Measurements from ENCODE around the gene GNG7.
"Not testable (repeated sequence)": the region's sequence is repeated elsewhere in the genome, so short reads cannot be mapped to it uniquely, and the experiment has no call there.

GNG7 gene

GRCh38 chr19:2591537-2592291 is 110.8 kb downstream of the GNG7 start:
- DNase-seq = no peak

DNA sequence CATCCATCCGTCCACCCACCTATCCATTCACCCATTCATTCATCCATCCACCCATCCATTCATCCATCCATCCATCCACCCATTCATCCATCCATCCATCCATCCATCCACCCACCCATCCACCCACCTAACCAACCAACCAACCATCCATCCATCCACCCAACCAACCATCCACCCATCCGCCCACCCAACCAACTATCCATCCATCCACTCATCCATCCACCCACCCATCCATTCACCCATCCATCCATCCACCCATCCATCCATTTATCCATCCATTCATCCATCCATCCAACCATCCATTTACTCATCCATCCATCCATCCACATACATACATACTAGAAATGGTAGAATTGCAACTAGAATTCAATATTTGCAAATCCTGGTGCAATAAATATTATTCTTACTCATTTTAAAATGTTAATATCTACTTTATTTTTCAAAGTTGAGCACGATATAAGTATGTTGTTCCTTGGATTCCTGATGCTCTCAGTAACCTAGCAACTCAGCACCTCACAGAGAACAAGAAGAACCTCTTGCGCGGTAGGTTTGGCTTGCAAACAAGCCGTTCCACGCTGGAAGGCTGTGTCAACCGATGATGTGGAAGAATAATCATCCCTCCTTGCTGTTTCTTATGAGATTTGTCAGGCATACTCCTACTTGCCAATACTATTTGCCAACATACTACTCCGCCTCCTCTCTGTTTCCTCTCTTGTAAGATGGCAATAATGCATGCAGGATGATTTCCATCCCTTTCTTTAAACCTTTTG is 111.7 kb downstream of the GNG7 start:
- DNase-seq = no peak

DNA sequence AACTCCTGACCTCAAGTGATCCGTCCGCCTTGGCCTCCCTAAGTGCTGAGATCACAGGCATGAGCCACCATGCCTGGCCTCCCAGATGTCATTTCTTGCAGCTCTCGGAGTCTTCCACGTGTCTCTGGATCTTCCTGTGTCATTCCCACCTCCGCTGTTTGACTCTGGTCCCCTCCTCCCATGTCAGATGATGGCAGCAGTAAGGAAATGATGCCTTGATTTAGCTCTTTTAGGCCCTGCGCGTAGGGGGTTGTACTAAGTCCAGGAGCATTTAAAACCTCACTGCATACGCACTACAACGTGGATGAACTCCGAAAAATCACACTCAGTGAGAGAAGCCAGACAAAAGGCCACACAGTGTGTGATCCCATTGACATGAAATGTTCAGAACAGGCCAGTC is 113.1 kb downstream of the GNG7 start:
- no peak for DNase-seq

DNA sequence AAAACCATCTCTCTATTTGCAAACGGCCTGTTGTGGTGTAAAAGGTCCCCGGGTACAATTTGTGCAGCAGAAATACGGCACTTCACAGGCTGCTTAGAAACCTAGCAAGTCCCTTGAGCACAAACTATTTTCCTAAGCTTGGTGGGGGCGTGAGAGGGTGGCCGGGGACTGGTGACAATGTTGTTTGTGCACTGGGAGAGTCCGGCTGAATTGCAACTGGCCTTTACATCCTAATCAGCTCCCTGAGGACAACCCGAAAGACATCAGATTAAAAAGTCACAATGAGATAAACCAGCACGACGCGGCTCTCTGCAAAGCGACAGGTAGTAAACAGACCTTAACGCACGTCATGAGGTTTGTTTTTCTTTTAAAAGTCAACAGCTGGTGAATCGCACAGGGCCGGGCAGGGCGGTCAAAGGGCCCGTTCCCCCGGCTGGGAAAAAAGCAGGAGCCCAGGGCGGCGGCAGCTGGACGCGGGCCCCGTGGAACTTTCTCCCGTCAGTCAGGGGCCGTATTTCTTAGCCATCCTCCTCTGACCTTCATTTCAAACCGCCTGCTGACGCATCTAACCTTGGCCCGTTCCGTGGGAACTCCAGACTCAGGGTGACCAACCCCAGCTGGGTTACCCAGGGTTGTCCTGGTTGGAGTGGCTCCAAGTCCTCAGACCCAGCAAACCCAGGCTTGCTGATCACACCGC is 114.3 kb downstream of the GNG7 start:
- no peak for DNase-seq

- DNase-seq = no peak
These were observed 115.3 kb downstream of the GNG7 start for GRCh38 chr19:2587001-2587719.

DNA sequence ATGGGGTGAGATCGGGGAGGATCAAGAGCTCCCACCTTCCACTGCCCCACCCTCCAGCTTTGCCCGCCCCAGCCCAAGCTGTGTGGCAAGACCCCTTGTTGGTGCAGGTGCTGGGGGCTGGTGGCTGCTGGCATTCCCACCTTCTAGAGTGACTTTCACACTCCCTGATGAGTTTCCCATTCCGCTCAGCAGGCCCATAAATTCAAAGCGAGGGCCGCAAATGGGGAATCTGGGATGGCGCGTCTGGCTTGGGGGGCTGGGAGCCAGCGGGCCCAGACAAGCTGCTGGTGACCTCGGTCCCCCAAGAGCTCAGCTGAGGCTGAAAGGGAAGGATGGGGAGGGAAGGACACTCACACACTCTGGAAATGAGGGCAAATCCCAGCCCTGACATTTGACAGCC is 116.3 kb downstream of the GNG7 start:
- DNase-seq = no peak

DNA sequence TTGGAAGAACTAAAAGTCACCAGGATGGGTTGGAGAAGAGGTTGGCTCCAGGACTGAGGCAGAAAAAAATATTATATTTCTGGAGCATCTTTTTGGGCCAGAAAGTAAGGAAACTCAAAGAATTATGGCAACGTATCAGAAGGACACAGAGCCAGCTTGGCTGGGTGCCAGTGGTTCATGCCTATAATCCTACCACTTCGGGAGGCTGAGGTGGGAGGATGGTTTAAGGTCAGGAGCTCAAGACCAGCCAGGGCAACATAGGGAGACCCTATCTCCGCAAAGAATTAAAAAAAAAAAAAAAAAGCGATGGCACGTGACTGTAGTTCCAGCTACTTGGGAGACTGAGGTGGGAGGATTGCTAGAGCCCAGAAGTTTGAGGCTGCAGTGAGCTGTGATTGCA is 118.5 kb downstream of the GNG7 start:
- DNase-seq = no peak

DNA sequence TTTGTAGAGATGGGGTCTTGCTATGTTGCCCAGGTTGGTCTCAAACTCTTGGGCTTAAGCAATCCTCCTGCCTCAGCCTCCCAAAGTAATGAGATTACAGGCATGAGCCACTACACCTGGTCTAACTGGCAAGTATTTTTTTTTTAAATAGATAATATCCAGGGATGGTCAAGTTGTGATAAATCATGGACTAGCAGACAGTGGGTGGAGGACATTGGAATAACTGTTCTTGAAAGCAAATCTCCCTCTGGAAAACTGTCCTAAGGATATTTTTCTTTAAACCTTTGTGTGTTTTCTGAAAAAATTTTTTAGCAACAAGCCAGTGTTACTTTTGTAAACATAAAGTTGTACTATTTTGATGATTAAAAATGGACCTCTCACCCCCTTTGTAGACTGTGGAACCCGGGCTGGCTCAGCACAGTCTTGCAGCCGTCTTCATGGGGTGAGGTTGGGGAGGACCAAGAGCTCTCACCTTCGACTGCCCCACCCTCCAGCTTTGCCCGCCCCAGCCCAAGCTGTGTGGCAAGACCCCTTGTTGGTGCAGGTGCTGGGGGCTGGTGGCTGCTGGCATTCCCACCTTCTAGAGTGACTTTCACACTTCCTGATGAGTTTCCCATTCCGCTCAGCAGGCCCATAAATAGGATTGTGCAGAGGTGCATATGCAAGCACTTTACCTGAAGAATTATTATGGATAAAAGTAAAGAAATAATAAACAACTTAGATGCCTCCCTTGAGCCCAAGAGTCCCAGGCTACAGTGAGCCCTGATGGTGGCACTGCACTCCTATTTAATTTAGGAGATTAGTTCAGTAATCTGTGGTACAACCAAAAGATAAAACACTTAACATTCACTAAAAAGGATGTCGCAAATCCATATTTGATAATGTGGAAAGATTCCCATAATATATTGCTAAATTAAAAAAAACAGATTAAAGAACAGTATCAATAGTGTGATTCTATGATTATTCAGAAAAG is 119.2 kb downstream of the GNG7 start:
- no peak for DNase-seq

GRCh38 chr19:2580396-2580795 is 122.1 kb downstream of the GNG7 start:
- DNase-seq = not testable (repeated sequence)

- DNase-seq = no peak
These were observed 122.7 kb downstream of the GNG7 start for GRCh38 chr19:2579678-2580280.

DNA sequence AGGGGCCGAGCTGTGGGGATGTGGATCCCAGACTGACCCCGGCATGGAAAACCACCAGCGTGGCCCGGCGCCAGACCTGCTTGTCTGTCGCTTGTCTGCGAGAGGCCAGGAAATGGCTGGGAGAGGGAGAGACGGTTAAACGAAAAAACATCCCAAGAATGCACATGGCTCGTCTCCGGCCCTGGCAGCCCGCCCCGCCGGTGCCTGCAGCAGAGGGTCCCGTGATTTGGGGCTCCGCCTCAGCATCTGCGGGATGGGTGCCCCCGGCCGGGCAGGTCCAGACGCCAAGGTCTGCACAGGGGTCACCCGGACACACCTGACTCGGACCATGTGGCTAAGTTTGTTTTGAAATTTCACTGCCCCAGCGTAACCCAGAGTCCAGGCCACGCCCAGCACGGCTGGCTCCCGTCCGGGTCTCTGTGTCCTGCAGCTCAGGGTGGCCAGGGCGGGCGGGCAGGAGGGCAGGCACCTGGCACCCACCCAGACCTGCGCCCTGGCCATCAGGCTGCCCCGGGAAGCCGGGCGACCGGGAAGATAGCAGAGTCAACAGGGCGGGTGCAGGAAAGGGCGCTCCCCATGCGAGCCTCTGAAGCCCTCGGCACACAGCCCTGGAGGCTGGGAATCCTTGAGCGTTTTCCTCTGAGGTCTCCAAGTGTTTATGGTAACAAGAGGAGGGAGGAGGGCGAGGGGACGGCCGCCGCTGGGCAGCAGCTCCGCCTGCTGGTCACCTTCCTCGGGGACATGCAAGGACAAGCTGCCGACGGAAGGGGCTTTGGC is 123.4 kb downstream of the GNG7 start:
- DNase-seq = no peak

- no peak for DNase-seq
These were observed 124.1 kb downstream of the GNG7 start for GRCh38 chr19:2578391-2578890.

- DNase-seq = no peak
These were observed 124.7 kb downstream of the GNG7 start for GRCh38 chr19:2577722-2578335.

DNA sequence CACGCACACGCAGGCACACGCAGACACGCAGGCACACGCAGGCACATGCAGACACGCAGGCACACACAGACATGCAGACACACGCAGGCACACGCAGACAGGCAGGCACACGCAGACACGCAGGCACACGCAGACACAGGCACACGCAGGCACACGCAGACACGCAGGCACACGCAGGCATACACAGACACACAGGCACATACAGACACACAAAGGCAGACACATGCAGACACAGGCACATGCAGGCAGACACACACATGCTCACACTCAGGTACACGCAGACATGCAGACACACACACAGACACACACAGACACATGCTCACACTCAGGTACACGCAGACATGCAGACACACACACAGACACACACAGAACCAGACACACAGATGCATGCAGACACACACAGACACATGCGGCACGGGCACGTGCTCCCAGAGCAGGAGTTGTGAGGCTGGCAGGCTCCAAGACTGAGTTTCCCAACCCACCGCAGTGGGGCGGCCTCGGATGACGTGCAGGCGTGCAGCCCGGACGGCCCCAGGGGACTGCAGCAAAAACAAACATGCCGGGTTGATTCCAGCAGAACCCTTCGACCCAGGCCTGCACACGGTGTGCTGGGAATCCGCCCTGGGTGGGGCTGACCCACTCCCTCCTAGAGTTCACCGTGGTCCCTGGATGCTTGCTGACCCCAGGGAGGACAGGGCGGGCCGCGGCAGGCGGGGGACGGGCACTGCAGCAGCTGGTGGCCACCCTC is 126.6 kb downstream of the GNG7 start:
- DNase-seq = no peak

DNA sequence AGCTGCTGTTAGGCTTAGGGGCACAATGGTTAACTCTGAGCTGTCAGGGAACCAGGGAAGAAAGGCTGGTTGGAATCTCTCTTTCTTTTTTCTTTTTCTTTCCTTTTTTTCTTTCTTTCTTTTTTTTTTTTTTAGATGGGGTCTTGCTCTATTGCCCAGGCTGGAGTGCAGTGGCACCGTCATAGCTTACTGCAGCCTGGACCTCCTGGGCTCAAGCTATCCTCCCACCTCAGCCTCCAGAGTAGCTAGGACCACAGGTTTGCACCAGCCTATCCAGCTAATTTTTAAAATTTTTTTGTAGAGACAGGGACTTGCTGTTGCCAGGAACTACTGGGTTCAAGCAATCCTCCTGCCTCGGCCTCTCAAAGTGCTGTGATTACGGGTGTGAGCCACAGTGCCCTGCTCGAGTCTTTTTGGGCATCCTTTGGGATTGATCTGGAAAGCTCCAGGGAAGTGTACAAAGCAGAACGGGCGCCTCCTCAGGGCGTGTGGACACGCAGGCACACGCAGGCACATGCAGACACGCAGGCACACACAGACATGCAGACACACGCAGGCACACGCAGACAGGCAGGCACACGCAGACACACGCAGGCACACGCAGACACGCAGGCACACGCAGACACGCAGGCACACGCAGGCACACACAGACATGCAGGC is 127.4 kb downstream of the GNG7 start:
- DNase-seq = no peak

- no peak for DNase-seq
These were observed 128.0 kb downstream of the GNG7 start for GRCh38 chr19:2574478-2574931.

DNA sequence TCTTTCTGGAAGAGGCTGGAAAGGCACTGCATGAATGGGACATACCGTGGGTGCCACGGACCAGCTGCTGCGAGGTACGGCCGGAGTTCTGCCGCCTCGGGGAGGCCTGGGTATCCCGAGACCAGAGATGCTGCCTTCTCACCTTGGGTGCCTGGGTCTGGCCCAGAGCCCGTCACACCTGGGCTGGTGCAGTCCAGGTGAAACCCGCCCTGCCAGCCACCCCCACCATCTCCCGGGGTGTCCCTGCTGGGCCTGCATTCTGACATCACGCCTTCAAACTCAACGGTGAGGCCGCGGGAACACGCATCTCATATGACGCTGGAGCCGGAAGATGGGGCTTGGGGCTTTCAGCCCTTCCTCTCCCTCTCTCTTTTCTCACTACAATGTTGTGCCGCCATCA is 128.6 kb downstream of the GNG7 start:
- DNase-seq = no peak

DNA sequence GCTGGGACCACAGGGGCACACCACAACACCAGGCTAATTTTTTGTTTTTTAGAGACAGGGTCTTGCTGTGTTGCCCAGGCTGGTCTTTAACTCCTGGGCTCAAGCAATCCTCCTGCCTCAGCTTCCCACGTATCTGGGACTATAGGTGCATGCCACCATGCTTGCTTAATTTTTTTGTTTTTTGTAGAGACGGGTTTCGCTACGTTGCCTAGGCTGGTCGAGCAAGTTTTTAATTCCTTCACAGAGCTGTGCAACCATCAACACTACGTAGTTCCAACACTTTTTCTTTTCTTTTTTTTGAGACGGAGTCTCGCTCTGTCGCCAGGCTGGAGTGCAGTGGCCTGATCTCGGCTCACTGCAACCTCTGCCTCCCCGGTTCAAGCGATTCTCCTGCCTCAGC is 130.3 kb downstream of the GNG7 start:
- not testable (repeated sequence) for DNase-seq

All from NCI-H1694 treated with DMSO at 0.1 percent for 48 hours (cell line).